IMR-90 (cell line): Measurements from ENCODE around the gene KIAA1614. TPM values are rescaled to one million over a fixed set of nuclear protein-coding genes. Genes with fewer than 3 reads are reported as not detected.

Experiments used
- ATAC-seq: fragments of 200-7000 bp; cut with Tn5 transposase; 2 replicates; pipeline ENCODE4 v1.9.1; 2020; ENCODE audit warnings: low read depth, mild to moderate bottlenecking, moderate library complexity
- BruUV-seq: library from RNA; stranded (reverse); fragments of 400-500 nt; replicated peaks from 2 replicates; lab custom pipeline; 2021; lab: Mats Ljungman, UMichigan
- CTCF ChIA-PET: fragments of 300-600 bp; formaldehyde crosslinking; extraction: SDS; loops from one replicate; lab custom pipeline; 2021; ENCODE audit warnings: antibody characterized with exemption; lab: Yijun Ruan, JAX
- POLR2A ChIA-PET: fragments of 300-600 bp; sonication (Branson Sonifier 250); formaldehyde crosslinking; loops from one replicate; lab custom pipeline; 2022; ENCODE audit warnings: antibody characterized with exemption; ENCODE audit not compliant: unreplicated experiment; lab: Charles Lee
- DNase-seq: peaks from one replicate; pipeline ENCODE4 v3.0.0; 2013
- H2AFZ ChIP-seq: replicated peaks from 2 replicates; pipeline ENCODE3; 2013; ENCODE audit warnings: low read length, mild to moderate bottlenecking; ENCODE audit not compliant: poor library complexity
- H2AK5ac ChIP-seq: 2 replicates; pipeline ENCODE4 v1.6.1; 2013; ENCODE audit warnings: low read depth, low read length, inconsistent platforms
- H2AK9ac ChIP-seq: replicated peaks from 2 replicates; pipeline ENCODE3; 2013; ENCODE audit warnings: mild to moderate bottlenecking, low read depth, low read length, moderate library complexity; ENCODE audit not compliant: poor library complexity
- H2BK120ac ChIP-seq: 2 replicates; pipeline ENCODE4 v1.6.1; 2013; ENCODE audit warnings: low read depth, low read length, inconsistent platforms
- H2BK15ac ChIP-seq: 3 replicates; pipeline ENCODE4 v1.6.1; 2013; ENCODE audit warnings: low read depth, low read length, inconsistent platforms
- H2BK20ac ChIP-seq: 2 replicates; pipeline ENCODE4 v1.6.1; 2013; ENCODE audit warnings: low read depth, mild to moderate bottlenecking, inconsistent platforms, low read length, moderate library complexity
- H2BK5ac ChIP-seq: 2 replicates; pipeline ENCODE4 v1.6.1; 2013; ENCODE audit warnings: mild to moderate bottlenecking, low read depth, low read length, inconsistent platforms; ENCODE audit not compliant: poor library complexity, severe bottlenecking
- H3K14ac ChIP-seq: replicated peaks from 2 replicates; pipeline ENCODE4 v1.6.1; 2013; ENCODE audit warnings: low read depth, low read length, inconsistent platforms
- H3K18ac ChIP-seq: 2 replicates; pipeline ENCODE4 v1.6.1; 2013; ENCODE audit warnings: low read depth, low read length, control low read depth
- H3K23ac ChIP-seq: 2 replicates; pipeline ENCODE4 v1.6.1; 2013; ENCODE audit warnings: low read depth, low read length, inconsistent platforms
- H3K27ac ChIP-seq: 2 replicates; pipeline ENCODE4 v1.5.1; 2013; ENCODE audit warnings: mild to moderate bottlenecking, control low read depth, low read length; ENCODE audit not compliant: insufficient read depth
- H3K27me3 ChIP-seq: 2 replicates; pipeline ENCODE4 v1.6.1; 2013; ENCODE audit warnings: low read length; ENCODE audit not compliant: control insufficient read depth, insufficient read depth
- H3K36me3 ChIP-seq: 2 replicates; pipeline ENCODE4 v1.6.1; 2013; ENCODE audit warnings: low read length, mixed read lengths; ENCODE audit not compliant: control insufficient read depth, insufficient read depth
- H3K4ac ChIP-seq: 2 replicates; pipeline ENCODE4 v1.6.1; 2013; ENCODE audit warnings: low read depth, low read length, inconsistent platforms
- H3K4me1 ChIP-seq: 2 replicates; pipeline ENCODE4 v1.6.1; 2013; ENCODE audit warnings: low read length, mixed read lengths; ENCODE audit not compliant: control insufficient read depth, insufficient read depth
- H3K4me2 ChIP-seq: 2 replicates; pipeline ENCODE4 v1.6.1; 2013; ENCODE audit warnings: low read depth, mild to moderate bottlenecking, control low read depth, low read length, moderate library complexity
- H3K4me3 ChIP-seq: 2 replicates; pipeline ENCODE4 v1.5.1; 2013; ENCODE audit warnings: low read depth, mild to moderate bottlenecking, control low read depth, low read length, moderate library complexity; ENCODE audit not compliant: insufficient read depth
- H3K56ac ChIP-seq: 2 replicates; pipeline ENCODE4 v1.6.1; 2013; ENCODE audit warnings: low read length, inconsistent platforms; ENCODE audit not compliant: insufficient read depth; ENCODE audit errors: extremely low read depth
- H3K79me1 ChIP-seq, 2 experiments: 2 replicates each; pipeline ENCODE4 v1.6.1; 2013; ENCODE audit warnings: low read length in 2 of 2, inconsistent platforms in 1 of 2, low read depth in 1 of 2
- H3K9ac ChIP-seq: 2 replicates; pipeline ENCODE4 v1.6.1; 2013; ENCODE audit warnings: low read depth, low read length, control low read depth
- H3K9me1 ChIP-seq: 2 replicates; pipeline ENCODE4 v1.6.1; 2013; ENCODE audit warnings: low read length, inconsistent platforms; ENCODE audit not compliant: insufficient read depth
- H3K9me3 ChIP-seq: 2 replicates; pipeline ENCODE4 v1.6.1; 2013; ENCODE audit warnings: low read length; ENCODE audit not compliant: control insufficient read depth, insufficient read depth
- H4K20me1 ChIP-seq: 2 replicates; pipeline ENCODE4 v1.6.1; 2013; ENCODE audit warnings: low read length, inconsistent platforms; ENCODE audit not compliant: insufficient read depth
- H4K5ac ChIP-seq: 2 replicates; pipeline ENCODE4 v1.6.1; 2013; ENCODE audit warnings: mild to moderate bottlenecking, low read depth, low read length, control low read depth
- H4K8ac ChIP-seq, 2 experiments: 2 replicates each; pipeline ENCODE4 v1.6.1; 2013; ENCODE audit warnings: low read depth in 2 of 2, low read length in 2 of 2, control low read depth in 1 of 2, inconsistent platforms in 1 of 2
- H4K91ac ChIP-seq: 2 replicates; pipeline ENCODE4 v1.6.1; 2013; ENCODE audit warnings: low read depth, low read length, inconsistent platforms; ENCODE audit not compliant: insufficient read depth
- CEBPB ChIP-seq: IDR thresholded peaks from 2 replicates; pipeline ENCODE4 v1.6.1; 2012; ENCODE audit warnings: low read depth, low read length, improper control_type of control experiment
- MAZ ChIP-seq: IDR thresholded peaks from 2 replicates; pipeline ENCODE4 v1.6.1; 2012; ENCODE audit warnings: low read depth, mild to moderate bottlenecking, low read length, improper control_type of control experiment, moderate library complexity, borderline replicate concordance
- RAD21 ChIP-seq: IDR thresholded peaks from 2 replicates; pipeline ENCODE4 v1.6.1; 2012; ENCODE audit warnings: low read length, improper control_type of control experiment
- RCOR1 ChIP-seq: IDR thresholded peaks from 2 replicates; pipeline ENCODE4 v1.6.1; 2012; ENCODE audit warnings: mild to moderate bottlenecking, low read length, improper control_type of control experiment; ENCODE audit not compliant: insufficient replicate concordance
- RFX5 ChIP-seq: IDR thresholded peaks from 2 replicates; pipeline ENCODE4 v1.8.0; 2012; ENCODE audit warnings: low read depth, mild to moderate bottlenecking, low read length, moderate library complexity
- WGBS, 2 experiments: methylation state at CpG; one replicate each; pipeline versions ENCODE4 v1.1.5 to v1.1.7; 2013; ENCODE audit warnings: missing lambda C conversion rate in 2 of 2; ENCODE audit not compliant: insufficient read length in 1 of 2; ENCODE audit errors: extremely low coverage in 2 of 2; 5-methylcytosine and 5-hydroxymethylcytosine counted together
- dilution Hi-C: fragments of 300-500 bp; cut with HindIII; formaldehyde crosslinking; loops from one replicate; pipeline ENCODE4 v1.14.3; 2018; ENCODE audit warnings: low sequenced_read_pairs; ENCODE audit not compliant: unreplicated experiment
- in situ Hi-C: fragments of 300-500 bp; cut with MboI; formaldehyde crosslinking; loops from 3 replicates; pipeline ENCODE4 v1.14.3; 2019; ENCODE audit warnings: low sequenced_read_pairs, inconsistent platforms, mixed read lengths
- intact Hi-C: fragments of 100-400 bp; cut with micrococcal nuclease; formaldehyde crosslinking; loops from 2 replicates; pipeline ENCODE4 v1.10.0; 2022
- polyA plus RNA-seq, 3 experiments: library from polyadenylated mRNA; depleted of rRNA; stranded (reverse); fragments of >200 nt; gene quantifications; 2 replicates each; pipeline ENCODE4 v1.2.3, GENCODE V29; 2012; ENCODE audit warnings: low replicate concordance in 1 of 3
- total RNA-seq: library from RNA; depleted of rRNA; stranded (reverse); fragments of >200 nt; gene quantifications from 2 replicates; pipeline ENCODE4 v1.2.3, GENCODE V29; 2012
- TF ChIP-seq, protein P1 (sequence below): conservative IDR thresholded peaks from 2 replicates; pipeline ENCODE4 v1.5.1; 2012; ENCODE audit warnings: mild to moderate bottlenecking, low read depth, low read length, improper control_type of control experiment
- TF ChIP-seq, protein P2 (sequence below): fragments of 150-350 bp; IDR thresholded peaks from 2 replicates; pipeline ENCODE4 v1.6.1; 2017; ENCODE audit warnings: mild to moderate bottlenecking, antibody characterized with exemption, low read length, low read depth
- TF ChIP-seq, protein P3 (sequence below): fragments of 150-350 bp; IDR thresholded peaks from 2 replicates; pipeline ENCODE4 v1.6.1; 2016; ENCODE audit warnings: low read depth, mild to moderate bottlenecking, low read length, moderate library complexity, borderline replicate concordance

Gene KIAA1614
- total and polyA plus RNA-seq, 2 of the 4 experiments (the other 2 are of a cell fraction): 1.8 to 3.5 TPM

DNA sequence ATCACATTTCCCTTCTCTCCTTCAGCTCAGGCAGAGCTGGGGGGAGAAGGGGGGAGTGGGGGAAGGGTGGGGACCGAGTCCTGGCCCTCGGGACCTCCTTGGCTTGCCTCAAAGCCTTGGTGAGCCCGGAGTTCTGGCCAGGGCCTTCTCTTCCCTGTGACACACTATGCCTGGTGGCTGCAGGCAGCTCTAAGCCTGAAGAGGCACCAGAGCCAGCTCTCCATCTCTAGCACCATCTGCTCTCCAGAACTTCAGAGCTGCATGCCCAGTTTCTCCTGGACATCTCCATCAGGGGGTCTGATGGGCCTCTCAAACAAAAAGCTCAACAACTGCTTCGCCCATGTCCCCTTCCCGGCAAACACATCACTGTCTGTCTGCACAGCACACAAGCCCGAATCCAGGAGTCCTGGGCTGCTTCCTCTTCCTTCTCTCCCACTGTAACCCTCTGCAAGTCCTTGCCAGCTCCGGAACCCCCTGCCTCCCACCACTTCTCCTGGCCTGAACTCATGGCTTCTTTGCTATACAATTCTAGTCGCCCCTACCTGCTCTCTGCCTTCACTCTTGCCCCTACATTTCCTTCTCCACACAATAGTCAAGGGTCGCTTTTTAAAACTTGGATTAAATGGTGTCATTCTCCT lies 26.5 kb downstream of the KIAA1614 start:
- BruUV-seq: no TSS peak

More for the DNA sequence above, 26.5 kb downstream of the KIAA1614 start:
- CTCF ChIA-PET: no interaction called here
- dilution Hi-C loops: no loop called here
- Histone ChIP-seq H3K23ac (no peak overlapping the region), H2AFZ (no peak overlapping the region), H3K14ac (no peak overlapping the region), H4K91ac (no peak overlapping the region), H2BK120ac (no peak overlapping the region), H4K5ac (no peak overlapping the region), H2BK5ac (no peak overlapping the region), H4K8ac (no peak overlapping the region), H3K27me3 (no peaks in the 10 kb centered on the region), H3K4me2 (no peak overlapping the region), H3K4me1 (no peaks in the 10 kb centered on the region), H2BK20ac (no peak overlapping the region), H4K20me1 (no peaks in the 10 kb centered on the region), H3K79me1 (no peaks in the 10 kb centered on the region), H3K4me3 (no peak overlapping the region), H3K4ac (no peak overlapping the region), H3K9me1 (peaks cover 4% of the 10 kb centered on the region; the same call in 1 of the 2 replicates), H3K27ac (no peak overlapping the region), H3K56ac (no peak overlapping the region), H3K9ac (no peak overlapping the region), H3K18ac (no peak overlapping the region), H2BK15ac (no peak overlapping the region), H3K9me3 (no peaks in the 10 kb centered on the region), H3K36me3 (peaks cover 27% of the 10 kb centered on the region), H2AK9ac (no peak overlapping the region), H2AK5ac (no peak overlapping the region)
- POLR2A ChIA-PET: no interaction called here
- DNase-seq (no peak), ATAC-seq (no peak)
- TF ChIP-seq RAD21 (no peak), CEBPB (no peak), RFX5 (no peak), MAZ (no peak), RCOR1 (no peak)
- TF ChIP-seq, protein P1, sequence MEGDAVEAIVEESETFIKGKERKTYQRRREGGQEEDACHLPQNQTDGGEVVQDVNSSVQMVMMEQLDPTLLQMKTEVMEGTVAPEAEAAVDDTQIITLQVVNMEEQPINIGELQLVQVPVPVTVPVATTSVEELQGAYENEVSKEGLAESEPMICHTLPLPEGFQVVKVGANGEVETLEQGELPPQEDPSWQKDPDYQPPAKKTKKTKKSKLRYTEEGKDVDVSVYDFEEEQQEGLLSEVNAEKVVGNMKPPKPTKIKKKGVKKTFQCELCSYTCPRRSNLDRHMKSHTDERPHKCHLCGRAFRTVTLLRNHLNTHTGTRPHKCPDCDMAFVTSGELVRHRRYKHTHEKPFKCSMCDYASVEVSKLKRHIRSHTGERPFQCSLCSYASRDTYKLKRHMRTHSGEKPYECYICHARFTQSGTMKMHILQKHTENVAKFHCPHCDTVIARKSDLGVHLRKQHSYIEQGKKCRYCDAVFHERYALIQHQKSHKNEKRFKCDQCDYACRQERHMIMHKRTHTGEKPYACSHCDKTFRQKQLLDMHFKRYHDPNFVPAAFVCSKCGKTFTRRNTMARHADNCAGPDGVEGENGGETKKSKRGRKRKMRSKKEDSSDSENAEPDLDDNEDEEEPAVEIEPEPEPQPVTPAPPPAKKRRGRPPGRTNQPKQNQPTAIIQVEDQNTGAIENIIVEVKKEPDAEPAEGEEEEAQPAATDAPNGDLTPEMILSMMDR: no peak
- TF ChIP-seq, protein P2, sequence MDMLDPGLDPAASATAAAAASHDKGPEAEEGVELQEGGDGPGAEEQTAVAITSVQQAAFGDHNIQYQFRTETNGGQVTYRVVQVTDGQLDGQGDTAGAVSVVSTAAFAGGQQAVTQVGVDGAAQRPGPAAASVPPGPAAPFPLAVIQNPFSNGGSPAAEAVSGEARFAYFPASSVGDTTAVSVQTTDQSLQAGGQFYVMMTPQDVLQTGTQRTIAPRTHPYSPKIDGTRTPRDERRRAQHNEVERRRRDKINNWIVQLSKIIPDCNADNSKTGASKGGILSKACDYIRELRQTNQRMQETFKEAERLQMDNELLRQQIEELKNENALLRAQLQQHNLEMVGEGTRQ: no peak
- TF ChIP-seq, protein P3, sequence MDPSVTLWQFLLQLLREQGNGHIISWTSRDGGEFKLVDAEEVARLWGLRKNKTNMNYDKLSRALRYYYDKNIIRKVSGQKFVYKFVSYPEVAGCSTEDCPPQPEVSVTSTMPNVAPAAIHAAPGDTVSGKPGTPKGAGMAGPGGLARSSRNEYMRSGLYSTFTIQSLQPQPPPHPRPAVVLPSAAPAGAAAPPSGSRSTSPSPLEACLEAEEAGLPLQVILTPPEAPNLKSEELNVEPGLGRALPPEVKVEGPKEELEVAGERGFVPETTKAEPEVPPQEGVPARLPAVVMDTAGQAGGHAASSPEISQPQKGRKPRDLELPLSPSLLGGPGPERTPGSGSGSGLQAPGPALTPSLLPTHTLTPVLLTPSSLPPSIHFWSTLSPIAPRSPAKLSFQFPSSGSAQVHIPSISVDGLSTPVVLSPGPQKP: no peak
- in situ Hi-C loops: no loop called here
- intact Hi-C loops: no loop called here
- 94% methylated on average over 6 of the region's 9 CpGs; no CpG with 5 or more reads in 1 of the 2 experiments for WGBS, 2 experiments
